Measurements from ENCODE around the gene FLNA.

Gene FLNA

DNA sequence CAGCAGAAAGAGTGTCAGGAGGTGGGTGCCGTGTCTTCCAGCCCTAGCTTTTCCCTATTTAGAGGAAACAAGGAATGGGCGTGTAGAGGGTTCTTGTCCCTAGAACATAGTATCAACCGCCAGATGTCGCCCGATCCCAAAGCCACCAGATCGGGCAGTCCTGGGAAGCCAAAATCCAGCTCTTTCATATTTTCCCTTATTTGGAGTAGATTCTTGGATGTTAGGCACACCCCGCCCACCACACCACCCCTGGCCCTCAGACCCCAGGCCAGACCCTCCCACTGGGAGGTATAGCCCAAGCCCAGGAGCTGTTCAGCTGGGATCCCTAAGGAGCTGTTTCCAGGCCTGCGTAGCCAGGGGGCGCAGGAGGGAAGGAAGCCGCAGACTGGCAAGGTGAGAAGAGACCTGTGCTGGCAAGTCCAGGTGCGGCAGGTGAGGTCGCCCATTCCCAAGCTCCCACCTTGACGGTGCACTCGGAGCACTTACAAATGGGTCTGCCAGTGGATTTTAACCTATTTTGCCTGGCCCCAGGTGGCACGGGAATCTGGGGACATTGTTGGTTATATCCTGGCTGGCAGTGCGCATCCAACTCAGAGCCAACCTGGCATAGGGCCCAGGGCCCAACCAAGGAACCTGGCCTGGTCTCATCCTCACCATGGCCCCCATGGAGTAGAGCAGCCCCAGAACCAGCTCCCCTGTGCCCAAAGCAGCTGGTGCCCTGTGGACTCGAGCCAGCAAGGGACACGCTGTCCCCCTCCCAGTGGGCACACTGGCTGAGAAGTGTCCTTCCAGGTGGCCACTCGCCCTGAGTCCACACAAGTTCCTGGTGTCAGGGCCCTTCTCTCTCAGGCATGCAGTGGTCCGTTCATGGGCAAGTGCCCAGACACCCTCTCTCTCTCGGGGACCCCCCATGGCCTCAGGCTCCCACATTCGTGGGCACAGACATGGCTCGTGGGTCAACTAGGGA lies 811 bp downstream of the FLNA start:
- TF ChIP-seq RARB (CRISPR knock-in tag; IDR thresholded peaks at IDR 0.05) = no peak
- TF ChIP-seq, protein P1, sequence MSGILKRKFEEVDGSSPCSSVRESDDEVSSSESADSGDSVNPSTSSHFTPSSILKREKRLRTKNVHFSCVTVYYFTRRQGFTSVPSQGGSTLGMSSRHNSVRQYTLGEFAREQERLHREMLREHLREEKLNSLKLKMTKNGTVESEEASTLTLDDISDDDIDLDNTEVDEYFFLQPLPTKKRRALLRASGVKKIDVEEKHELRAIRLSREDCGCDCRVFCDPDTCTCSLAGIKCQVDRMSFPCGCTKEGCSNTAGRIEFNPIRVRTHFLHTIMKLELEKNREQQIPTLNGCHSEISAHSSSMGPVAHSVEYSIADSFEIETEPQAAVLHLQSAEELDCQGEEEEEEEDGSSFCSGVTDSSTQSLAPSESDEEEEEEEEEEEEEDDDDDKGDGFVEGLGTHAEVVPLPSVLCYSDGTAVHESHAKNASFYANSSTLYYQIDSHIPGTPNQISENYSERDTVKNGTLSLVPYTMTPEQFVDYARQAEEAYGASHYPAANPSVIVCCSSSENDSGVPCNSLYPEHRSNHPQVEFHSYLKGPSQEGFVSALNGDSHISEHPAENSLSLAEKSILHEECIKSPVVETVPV (CRISPR knock-in tag; IDR thresholded peaks at IDR 0.05) = no peak
- TF ChIP-seq, protein P2, sequence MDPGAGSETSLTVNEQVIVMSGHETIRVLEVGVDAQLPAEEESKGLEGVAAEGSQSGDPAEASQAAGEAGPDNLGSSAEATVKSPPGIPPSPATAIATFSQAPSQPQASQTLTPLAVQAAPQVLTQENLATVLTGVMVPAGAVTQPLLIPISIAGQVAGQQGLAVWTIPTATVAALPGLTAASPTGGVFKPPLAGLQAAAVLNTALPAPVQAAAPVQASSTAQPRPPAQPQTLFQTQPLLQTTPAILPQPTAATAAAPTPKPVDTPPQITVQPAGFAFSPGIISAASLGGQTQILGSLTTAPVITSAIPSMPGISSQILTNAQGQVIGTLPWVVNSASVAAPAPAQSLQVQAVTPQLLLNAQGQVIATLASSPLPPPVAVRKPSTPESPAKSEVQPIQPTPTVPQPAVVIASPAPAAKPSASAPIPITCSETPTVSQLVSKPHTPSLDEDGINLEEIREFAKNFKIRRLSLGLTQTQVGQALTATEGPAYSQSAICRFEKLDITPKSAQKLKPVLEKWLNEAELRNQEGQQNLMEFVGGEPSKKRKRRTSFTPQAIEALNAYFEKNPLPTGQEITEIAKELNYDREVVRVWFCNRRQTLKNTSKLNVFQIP (CRISPR knock-in tag; IDR thresholded peaks at IDR 0.05; ENCODE audit: borderline replicate concordance, low read depth) = no peak
- no peak for ATAC-seq

DNA sequence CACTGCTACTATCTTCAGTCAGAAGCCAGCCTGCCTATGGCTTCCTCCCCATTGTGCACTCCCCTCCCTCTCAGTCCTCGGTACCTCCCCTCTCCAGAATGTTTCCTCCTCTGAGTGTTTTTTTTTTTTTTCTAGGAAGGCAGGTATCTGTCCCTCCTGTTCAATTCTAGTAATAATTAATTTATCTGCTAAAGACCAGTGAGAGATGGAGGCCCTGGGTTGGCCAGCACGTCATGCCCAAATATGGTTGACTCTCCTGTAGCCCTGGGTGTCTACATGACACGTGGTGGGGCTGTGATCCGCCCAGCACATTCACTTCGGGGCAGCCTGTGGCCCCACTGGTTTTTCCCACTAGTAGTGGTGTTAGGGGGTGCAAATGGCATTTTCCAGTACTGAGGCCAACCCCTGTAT lies 1.8 kb downstream of the FLNA start:
- no peak for TF ChIP-seq ZNF70 (CRISPR knock-in tag; IDR thresholded peaks at IDR 0.05)
- no peak for ATAC-seq

DNA sequence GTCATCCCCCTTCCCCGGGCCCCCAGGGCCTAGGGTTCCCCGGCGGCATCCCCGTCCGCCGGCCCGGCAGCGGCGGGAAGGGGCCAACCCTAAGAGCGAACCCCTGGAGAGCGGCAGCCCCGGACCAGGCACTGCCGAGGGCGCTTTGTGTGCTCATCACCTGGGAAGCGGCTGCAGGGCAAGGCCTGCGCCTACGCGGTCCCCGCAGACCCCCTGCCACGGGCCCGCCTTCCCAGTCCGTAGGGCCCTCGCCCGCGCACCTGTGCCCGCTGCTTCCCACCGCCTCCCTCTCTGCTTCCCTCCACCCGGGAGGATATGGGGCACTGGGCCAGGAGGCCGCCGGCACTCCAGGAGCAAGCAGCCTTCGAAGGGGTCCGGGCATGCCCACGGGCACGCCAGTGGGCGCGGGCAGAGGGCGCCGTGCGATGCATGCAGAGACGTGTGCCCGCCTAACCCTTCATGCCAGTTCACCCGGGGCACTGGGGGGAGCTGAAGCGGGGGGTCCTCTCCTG lies 2.6 kb downstream of the FLNA start:
- no peak for TF ChIP-seq ISL1 (CRISPR knock-in tag; IDR thresholded peaks at IDR 0.05)
- TF ChIP-seq TOX (CRISPR knock-in tag; IDR thresholded peaks at IDR 0.05; ENCODE audit: borderline replicate concordance) = no peak
- TF ChIP-seq, protein P3, sequence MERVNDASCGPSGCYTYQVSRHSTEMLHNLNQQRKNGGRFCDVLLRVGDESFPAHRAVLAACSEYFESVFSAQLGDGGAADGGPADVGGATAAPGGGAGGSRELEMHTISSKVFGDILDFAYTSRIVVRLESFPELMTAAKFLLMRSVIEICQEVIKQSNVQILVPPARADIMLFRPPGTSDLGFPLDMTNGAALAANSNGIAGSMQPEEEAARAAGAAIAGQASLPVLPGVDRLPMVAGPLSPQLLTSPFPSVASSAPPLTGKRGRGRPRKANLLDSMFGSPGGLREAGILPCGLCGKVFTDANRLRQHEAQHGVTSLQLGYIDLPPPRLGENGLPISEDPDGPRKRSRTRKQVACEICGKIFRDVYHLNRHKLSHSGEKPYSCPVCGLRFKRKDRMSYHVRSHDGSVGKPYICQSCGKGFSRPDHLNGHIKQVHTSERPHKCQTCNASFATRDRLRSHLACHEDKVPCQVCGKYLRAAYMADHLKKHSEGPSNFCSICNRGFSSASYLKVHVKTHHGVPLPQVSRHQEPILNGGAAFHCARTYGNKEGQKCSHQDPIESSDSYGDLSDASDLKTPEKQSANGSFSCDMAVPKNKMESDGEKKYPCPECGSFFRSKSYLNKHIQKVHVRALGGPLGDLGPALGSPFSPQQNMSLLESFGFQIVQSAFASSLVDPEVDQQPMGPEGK (CRISPR knock-in tag; IDR thresholded peaks at IDR 0.05; ENCODE audit: borderline replicate concordance) = no peak
- no peak for TF ChIP-seq ZFP3 (CRISPR knock-in tag; IDR thresholded peaks at IDR 0.05)
- TF ChIP-seq GLIS3 (CRISPR knock-in tag; IDR thresholded peaks at IDR 0.05) = no peak
- TF ChIP-seq ZNF8 (CRISPR knock-in tag; IDR thresholded peaks at IDR 0.05) = no peak
- no peak for TF ChIP-seq TCF4 (CRISPR knock-in tag; IDR thresholded peaks at IDR 0.05; ENCODE audit: borderline replicate concordance)
- no peak for TF ChIP-seq ZFP30 (CRISPR knock-in tag; IDR thresholded peaks at IDR 0.05)
- no peak for TF ChIP-seq ZNF70 (CRISPR knock-in tag; IDR thresholded peaks at IDR 0.05)
- TF ChIP-seq ARNTL (CRISPR knock-in tag; IDR thresholded peaks at IDR 0.05; ENCODE audit: borderline replicate concordance, low read depth) = no peak
- TF ChIP-seq SNAI2 (CRISPR knock-in tag; IDR thresholded peaks at IDR 0.05) = no peak
- TF ChIP-seq, protein P4, sequence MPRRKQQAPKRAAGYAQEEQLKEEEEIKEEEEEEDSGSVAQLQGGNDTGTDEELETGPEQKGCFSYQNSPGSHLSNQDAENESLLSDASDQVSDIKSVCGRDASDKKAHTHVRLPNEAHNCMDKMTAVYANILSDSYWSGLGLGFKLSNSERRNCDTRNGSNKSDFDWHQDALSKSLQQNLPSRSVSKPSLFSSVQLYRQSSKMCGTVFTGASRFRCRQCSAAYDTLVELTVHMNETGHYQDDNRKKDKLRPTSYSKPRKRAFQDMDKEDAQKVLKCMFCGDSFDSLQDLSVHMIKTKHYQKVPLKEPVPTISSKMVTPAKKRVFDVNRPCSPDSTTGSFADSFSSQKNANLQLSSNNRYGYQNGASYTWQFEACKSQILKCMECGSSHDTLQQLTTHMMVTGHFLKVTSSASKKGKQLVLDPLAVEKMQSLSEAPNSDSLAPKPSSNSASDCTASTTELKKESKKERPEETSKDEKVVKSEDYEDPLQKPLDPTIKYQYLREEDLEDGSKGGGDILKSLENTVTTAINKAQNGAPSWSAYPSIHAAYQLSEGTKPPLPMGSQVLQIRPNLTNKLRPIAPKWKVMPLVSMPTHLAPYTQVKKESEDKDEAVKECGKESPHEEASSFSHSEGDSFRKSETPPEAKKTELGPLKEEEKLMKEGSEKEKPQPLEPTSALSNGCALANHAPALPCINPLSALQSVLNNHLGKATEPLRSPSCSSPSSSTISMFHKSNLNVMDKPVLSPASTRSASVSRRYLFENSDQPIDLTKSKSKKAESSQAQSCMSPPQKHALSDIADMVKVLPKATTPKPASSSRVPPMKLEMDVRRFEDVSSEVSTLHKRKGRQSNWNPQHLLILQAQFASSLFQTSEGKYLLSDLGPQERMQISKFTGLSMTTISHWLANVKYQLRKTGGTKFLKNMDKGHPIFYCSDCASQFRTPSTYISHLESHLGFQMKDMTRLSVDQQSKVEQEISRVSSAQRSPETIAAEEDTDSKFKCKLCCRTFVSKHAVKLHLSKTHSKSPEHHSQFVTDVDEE (CRISPR knock-in tag; IDR thresholded peaks at IDR 0.05) = no peak
- TF ChIP-seq RARB (CRISPR knock-in tag; IDR thresholded peaks at IDR 0.05) = no peak
- ATAC-seq = no peak

DNA sequence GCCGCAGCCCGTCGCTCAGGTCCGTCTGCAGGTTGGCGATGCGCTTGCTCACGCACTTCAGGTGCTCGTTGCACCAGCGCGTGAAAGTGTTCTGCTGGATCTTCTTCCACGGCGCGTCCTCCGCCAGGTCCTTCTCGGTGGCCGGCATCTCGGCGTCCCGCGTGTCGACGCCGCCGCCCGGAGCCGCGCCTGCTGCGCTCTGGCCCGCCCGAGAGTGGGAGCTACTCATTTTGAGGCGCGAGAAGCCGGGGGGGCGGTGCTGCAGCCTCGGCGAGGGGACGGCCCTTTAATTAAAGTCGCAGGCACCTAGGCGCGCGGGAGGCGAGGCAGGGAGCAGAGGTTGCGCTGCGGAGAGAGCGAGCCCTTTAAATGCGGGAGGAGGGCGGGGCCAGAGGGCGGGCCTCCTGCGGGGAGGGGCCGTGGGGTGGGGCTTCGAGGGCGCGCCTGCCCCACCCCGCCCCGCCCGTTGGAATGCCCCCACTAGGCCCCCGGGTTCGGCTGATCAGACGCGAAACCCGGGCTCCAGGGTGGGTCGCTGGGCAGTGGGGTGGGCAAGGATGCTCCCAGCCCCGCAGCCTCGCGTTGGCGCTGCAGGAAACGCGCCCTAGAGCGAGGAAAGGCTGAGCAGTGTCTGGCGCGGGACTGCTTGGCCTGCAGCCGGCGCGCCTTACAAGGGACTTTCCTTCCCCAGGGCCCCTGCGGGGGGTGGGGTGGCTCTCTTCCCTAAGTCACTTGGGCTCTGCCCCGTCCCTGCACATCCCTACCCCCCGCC lies 3.2 kb downstream of the FLNA start:
- ATAC-seq = peak; percentile 53
- no peak for TF ChIP-seq ZNF565 (CRISPR knock-in tag; conservative IDR thresholded peaks at IDR 0.05; ENCODE audit: low read depth)
- TF ChIP-seq, protein P5, sequence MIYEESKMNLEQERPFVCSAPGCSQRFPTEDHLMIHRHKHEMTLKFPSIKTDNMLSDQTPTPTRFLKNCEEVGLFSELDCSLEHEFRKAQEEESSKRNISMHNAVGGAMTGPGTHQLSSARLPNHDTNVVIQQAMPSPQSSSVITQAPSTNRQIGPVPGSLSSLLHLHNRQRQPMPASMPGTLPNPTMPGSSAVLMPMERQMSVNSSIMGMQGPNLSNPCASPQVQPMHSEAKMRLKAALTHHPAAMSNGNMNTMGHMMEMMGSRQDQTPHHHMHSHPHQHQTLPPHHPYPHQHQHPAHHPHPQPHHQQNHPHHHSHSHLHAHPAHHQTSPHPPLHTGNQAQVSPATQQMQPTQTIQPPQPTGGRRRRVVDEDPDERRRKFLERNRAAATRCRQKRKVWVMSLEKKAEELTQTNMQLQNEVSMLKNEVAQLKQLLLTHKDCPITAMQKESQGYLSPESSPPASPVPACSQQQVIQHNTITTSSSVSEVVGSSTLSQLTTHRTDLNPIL (CRISPR knock-in tag; IDR thresholded peaks at IDR 0.05; ENCODE audit: low read depth) = no peak
- TF ChIP-seq ZNF70 (CRISPR knock-in tag; IDR thresholded peaks at IDR 0.05) = no peak
- no peak for TF ChIP-seq OSR1 (CRISPR knock-in tag; IDR thresholded peaks at IDR 0.05)
- TF ChIP-seq GLIS3 (CRISPR knock-in tag; IDR thresholded peaks at IDR 0.05) = 0 out of 2 replicates have a peak, but pooled peaks have one; percentile 28
- TF ChIP-seq, protein P3 (CRISPR knock-in tag; IDR thresholded peaks at IDR 0.05; ENCODE audit: borderline replicate concordance) = peak; percentile 32; the same call in 1 of the 2 replicates
- TF ChIP-seq RARB (CRISPR knock-in tag; IDR thresholded peaks at IDR 0.05) = peak; percentile 76; the same call in 1 of the 2 replicates
- no peak for TF ChIP-seq ZC3H10 (CRISPR knock-in tag; IDR thresholded peaks at IDR 0.05)
- TF ChIP-seq ZFP3 (CRISPR knock-in tag; IDR thresholded peaks at IDR 0.05) = no peak
- TF ChIP-seq TCF4 (CRISPR knock-in tag; IDR thresholded peaks at IDR 0.05; ENCODE audit: borderline replicate concordance) = no peak
- TF ChIP-seq, protein P2 (CRISPR knock-in tag; IDR thresholded peaks at IDR 0.05; ENCODE audit: borderline replicate concordance, low read depth) = no peak
- TF ChIP-seq ZFP30 (CRISPR knock-in tag; IDR thresholded peaks at IDR 0.05) = no peak
- TF ChIP-seq ARNTL (CRISPR knock-in tag; IDR thresholded peaks at IDR 0.05; ENCODE audit: borderline replicate concordance, low read depth) = no peak
